Esophagus squamous epithelium (tissue), 5 donors: Measurements from ENCODE around the gene LINGO3. TPM values are rescaled to one million over a fixed set of nuclear protein-coding genes. Genes with fewer than 3 reads are reported as not detected.

ENCODE experiments used
- DNase-seq: peaks from one replicate; lab custom pipeline; 2025; lab: John Stamatoyannopoulos, UW
- H3K27ac ChIP-seq, 4 donors: fragments of 200-600 bp; sonication (generic); one replicate each; pipeline ENCODE4 v1.5.1; 2016 to 2019; ENCODE audit warnings: mild to moderate bottlenecking in 1 of 4
- H3K27me3 ChIP-seq, 4 donors: fragments of 200-600 bp; sonication (generic); 1 replicate in 3 of 4; 2 replicates in 1 of 4; pipeline versions ENCODE4 v1.5.1 to v1.6.0; 2017 to 2021; ENCODE audit warnings: antibody characterized with exemption in 1 of 4
- H3K36me3 ChIP-seq, 3 donors: fragments of 200-600 bp; sonication (generic); one replicate each; pipeline ENCODE4 v1.5.1; 2016 to 2019
- H3K4me1 ChIP-seq, 3 donors: fragments of 200-600 bp; sonication (generic); one replicate each; pipeline ENCODE4 v1.5.1; 2017 to 2019
- H3K4me3 ChIP-seq, 4 donors: fragments of 200-600 bp; sonication (generic); 1 replicate in 3 of 4; 2 replicates in 1 of 4; pipeline ENCODE4 v1.5.1; 2016 to 2019; ENCODE audit warnings: mild to moderate bottlenecking in 2 of 4, moderate library complexity in 1 of 4
- H3K9me3 ChIP-seq, 3 donors: fragments of 200-600 bp; sonication (generic); one replicate each; pipeline ENCODE4 v1.5.1; 2016 to 2019
- CTCF ChIP-seq, 6 experiments: fragments of 450-650 bp in 4 of 6; fragments of 200-600 bp in 2 of 6; sonication (generic) in 2 of 6; IDR thresholded peaks; one replicate each; pipeline ENCODE4 v1.5.1; 2016 to 2019; ENCODE audit warnings: antibody characterized with exemption in 6 of 6, mild to moderate bottlenecking in 4 of 6, moderate library complexity in 4 of 6
- POLR2A ChIP-seq, 4 donors: fragments of 450-650 bp; IDR thresholded peaks; one replicate each; pipeline ENCODE4 v1.6.1; 2017; ENCODE audit warnings: antibody characterized with exemption in 4 of 4, mild to moderate bottlenecking in 4 of 4, moderate library complexity in 3 of 4
- WGBS, 2 donors: methylation state at CpG; one replicate each; pipeline ENCODE4 v1.1.5; 2018; 5-methylcytosine and 5-hydroxymethylcytosine counted together
- intact Hi-C: fragments of 100-400 bp; cut with DNase I; formaldehyde crosslinking; loops from one replicate; pipeline ENCODE4 v1.15.0; 2022
- total RNA-seq, 4 donors: library from RNA; depleted of rRNA; stranded (reverse); fragments of >200 nt; gene quantifications; one replicate each; pipeline ENCODE4 v1.1.0, GENCODE V29; 2016
- donor health status: DM: yes; HTN: yes; CAD: no.

The LINGO3 gene
- total RNA-seq, 4 donors from 2014 or later, result 0.09 TPM; not detected in 3

GRCh38 chr19:2312820-2313501 lies 5.0 kb upstream of the LINGO3 start:
- Histone ChIP-seq H3K4me1 (peaks cover 0 to 9% (median 0%) of the 10 kb centered on the region in 3 donors), H3K4me3 (no peak overlapping the region), H3K9me3 (peaks cover 0 to 7% (median 0%) of the 10 kb centered on the region in 3 donors), H3K27me3 (peaks cover 0 to 67% (median 6%) of the 10 kb centered on the region in 4 donors), H3K36me3 (no peaks in the 10 kb centered on the region), H3K27ac (no peak overlapping the region)
- DNase-seq, result no peak
- TF ChIP-seq CTCF (IDR thresholded peaks at IDR 0.05), result no peak
- TF ChIP-seq POLR2A (IDR thresholded peaks at IDR 0.05), result no peak
- WGBS, 2 donors, result 62% methylated on average over 4 of the region's 28 CpGs; no CpG with 5 or more reads in 1 of the 2 donors
- intact Hi-C loops, result no loop called here

- H3K27me3 ChIP-seq, result peaks cover 0 to 86% (median 15%) of the 10 kb centered on the region in 4 donors
- no peak overlapping the region for H3K4me3 ChIP-seq
- H3K4me1 ChIP-seq, result peaks cover 0 to 12% (median 5%) of the 10 kb centered on the region in 3 donors
- TF ChIP-seq CTCF (IDR thresholded peaks at IDR 0.05), result no peak
- TF ChIP-seq POLR2A (IDR thresholded peaks at IDR 0.05), result no peak
- no peak overlapping the region for H3K27ac ChIP-seq
- no peak for DNase-seq
- intact Hi-C loops, result no loop called here
- no peaks in the 10 kb centered on the region for H3K36me3 ChIP-seq
- peaks cover 0 to 7% (median 0%) of the 10 kb centered on the region in 3 donors for H3K9me3 ChIP-seq
- WGBS, 2 donors, result 87 to 95% methylated on average over 3 to 4 of the region's 4 CpGs
Observed at GRCh38 chr19:2311093-2311492, 3.1 kb upstream of the LINGO3 start.

- WGBS, 2 donors, result 45 to 59% methylated on average over 5 to 17 of the region's 17 CpGs
- no peak overlapping the region for H3K4me3 ChIP-seq
- H3K27me3 ChIP-seq, result peaks cover 0 to 98% (median 15%) of the 10 kb centered on the region in 4 donors
- TF ChIP-seq POLR2A (IDR thresholded peaks at IDR 0.05) (no peak), CTCF (IDR thresholded peaks at IDR 0.05) (no peak)
- DNase-seq, result no peak
- intact Hi-C loops, result no loop called here
- peaks cover 0 to 3% (median 0%) of the 10 kb centered on the region in 3 donors for H3K9me3 ChIP-seq
- no peaks in the 10 kb centered on the region for H3K36me3 ChIP-seq
- no peak overlapping the region for H3K27ac ChIP-seq
- H3K4me1 ChIP-seq, result peaks cover 0 to 10% (median 5%) of the 10 kb centered on the region in 3 donors
Observed at GRCh38 chr19:2309734-2310362, 1.9 kb upstream of the LINGO3 start.

GRCh38 chr19:2307518-2308012 lies 389 bp downstream of the LINGO3 start:
- TF ChIP-seq POLR2A (IDR thresholded peaks at IDR 0.05) (no peak), CTCF (IDR thresholded peaks at IDR 0.05) (no peak)
- peaks cover 0 to 98% (median 17%) of the 10 kb centered on the region in 4 donors for H3K27me3 ChIP-seq
- WGBS, 2 donors, result 36% methylated on average over 5 of the region's 33 CpGs; no CpG with 5 or more reads in 1 of the 2 donors
- no peaks in the 10 kb centered on the region for H3K9me3 ChIP-seq
- DNase-seq, result no peak
- H3K27ac ChIP-seq, result no peak overlapping the region
- H3K4me3 ChIP-seq, result peak overlapping the region in 2 of 4 donors; percentile 19 to 50
- peaks cover 3 to 18% (median 9%) of the 10 kb centered on the region in 3 donors for H3K4me1 ChIP-seq
- H3K36me3 ChIP-seq, result no peaks in the 10 kb centered on the region
- intact Hi-C loops, result no loop called here

GRCh38 chr19:2306971-2307370 lies 983 bp downstream of the LINGO3 start:
- Histone ChIP-seq H3K27ac (no peak overlapping the region), H3K4me1 (peaks cover 8 to 24% (median 13%) of the 10 kb centered on the region in 3 donors), H3K4me3 (no peak overlapping the region), H3K27me3 (peaks cover 0 to 98% (median 16%) of the 10 kb centered on the region in 4 donors), H3K36me3 (no peaks in the 10 kb centered on the region), H3K9me3 (no peaks in the 10 kb centered on the region)
- intact Hi-C loops, result no loop called here
- WGBS, 2 donors, result 51 to 62% methylated on average over 2 to 3 of the region's 17 CpGs
- TF ChIP-seq POLR2A (IDR thresholded peaks at IDR 0.05), result no peak
- TF ChIP-seq CTCF (IDR thresholded peaks at IDR 0.05), result no peak
- no peak for DNase-seq
